NCI-H1105 treated with DMSO at 0.1 percent for 48 hours (cell line): Measurements from ENCODE around the gene GPR137.
A peak's percentile ranks its signal among the peaks of the same experiment; 100 is the strongest.
"Not testable (repeated sequence)": the region's sequence is repeated elsewhere in the genome, so short reads cannot be mapped to it uniquely, and the experiment has no call there.

ENCODE experiments used
- DNase-seq: peaks from one replicate; lab custom pipeline; 2025; lab: John Stamatoyannopoulos, UW

Gene GPR137

DNA sequence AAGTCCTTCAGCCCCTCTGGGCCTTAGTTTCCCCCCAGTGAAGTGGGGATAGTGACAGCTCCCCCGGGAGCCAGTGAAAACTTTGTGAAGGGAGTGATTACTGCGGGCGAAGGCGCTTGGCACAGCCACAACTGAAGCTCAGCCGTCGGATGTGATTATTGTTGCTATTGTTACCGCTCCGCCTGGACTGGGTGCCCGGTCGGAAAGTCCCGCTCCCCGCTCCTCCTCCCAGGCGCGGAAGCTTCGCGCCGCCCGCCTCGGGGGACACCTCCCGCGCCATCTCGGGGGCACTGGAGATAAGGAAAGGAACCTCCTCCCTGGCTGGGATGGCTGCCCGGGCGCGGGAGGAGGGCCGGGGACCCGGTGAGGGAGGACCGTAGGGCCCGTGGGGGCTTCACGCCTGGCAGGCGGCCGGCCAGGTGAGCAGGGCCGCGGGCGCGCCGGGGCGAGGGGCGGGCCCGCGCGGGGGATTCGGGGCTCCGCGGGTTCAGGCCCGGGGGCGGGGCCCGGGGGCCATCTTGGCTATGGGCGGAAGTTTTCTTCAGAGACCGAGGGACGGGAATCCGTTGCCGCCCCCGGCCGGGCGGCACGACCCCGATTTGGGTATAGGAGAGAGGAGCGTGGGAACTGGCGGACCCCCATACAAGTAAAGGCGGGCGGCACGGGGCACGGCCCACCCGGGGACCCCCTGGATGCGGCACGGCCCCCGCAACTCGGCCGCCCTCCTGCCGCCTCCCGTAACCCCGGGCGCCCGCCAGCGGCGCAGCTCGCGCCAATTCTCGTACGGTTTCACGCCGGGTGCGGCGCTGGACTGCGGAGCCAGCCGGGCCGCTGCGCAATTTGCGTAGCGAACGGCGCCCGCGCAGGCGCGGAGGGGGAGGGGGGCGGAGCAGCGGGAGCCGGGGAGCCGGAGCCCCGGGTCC, at the start of gene GPR137:
Gene GPR137, plus strand, starts transcription at position 887 of the 923 bp plus-strand sequence. CDS start 677 bp downstream, outside the sequence.
- peak; percentile 83 for DNase-seq

- DNase-seq: peak; percentile 96
These were observed 48.1 kb upstream of the GPR137 start for GRCh38 chr11:64237484-64237951.

GRCh38 chr11:64238076-64238475, 47.6 kb upstream of the GPR137 start:
- DNase-seq: no peak

- DNase-seq: no peak
These were observed 46.6 kb upstream of the GPR137 start for GRCh38 chr11:64238999-64239398.

DNA sequence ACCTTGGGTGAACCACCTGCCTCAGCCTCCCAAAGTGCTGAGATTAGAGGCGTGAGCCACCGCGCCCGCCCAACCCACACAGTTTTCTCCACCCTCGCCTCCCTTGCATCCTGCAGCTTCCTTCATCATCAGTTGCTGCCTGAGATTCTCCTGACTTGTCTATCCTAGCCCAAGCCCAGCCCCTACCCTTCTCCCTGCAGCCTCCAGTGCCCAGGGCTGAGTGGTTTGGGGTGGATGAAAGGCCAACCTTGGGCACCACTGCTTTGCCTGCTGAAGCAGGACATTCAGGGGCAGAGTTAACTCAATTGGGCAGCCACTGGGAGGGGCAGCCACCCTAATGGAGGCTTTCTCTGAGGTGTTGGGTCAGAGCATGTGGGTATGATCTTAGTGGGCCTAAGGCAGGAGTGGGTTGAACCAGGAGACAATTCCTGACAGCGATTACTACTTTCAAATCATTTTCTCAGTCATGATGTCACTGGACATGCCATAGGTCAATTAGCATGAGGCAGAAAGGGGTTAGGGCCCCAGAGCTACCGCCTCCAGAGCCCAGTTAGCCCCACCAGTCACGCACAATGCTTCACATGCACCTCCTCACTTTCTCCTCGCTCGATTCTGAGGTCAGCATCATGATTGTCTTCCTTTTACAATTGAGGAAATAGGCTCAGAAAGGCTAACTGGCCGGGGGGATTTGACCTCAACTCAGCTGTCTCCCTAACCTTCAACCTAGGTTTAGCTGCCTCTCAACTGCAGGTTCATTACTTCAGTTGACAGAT, 45.8 kb upstream of the GPR137 start:
- no peak for DNase-seq

DNA sequence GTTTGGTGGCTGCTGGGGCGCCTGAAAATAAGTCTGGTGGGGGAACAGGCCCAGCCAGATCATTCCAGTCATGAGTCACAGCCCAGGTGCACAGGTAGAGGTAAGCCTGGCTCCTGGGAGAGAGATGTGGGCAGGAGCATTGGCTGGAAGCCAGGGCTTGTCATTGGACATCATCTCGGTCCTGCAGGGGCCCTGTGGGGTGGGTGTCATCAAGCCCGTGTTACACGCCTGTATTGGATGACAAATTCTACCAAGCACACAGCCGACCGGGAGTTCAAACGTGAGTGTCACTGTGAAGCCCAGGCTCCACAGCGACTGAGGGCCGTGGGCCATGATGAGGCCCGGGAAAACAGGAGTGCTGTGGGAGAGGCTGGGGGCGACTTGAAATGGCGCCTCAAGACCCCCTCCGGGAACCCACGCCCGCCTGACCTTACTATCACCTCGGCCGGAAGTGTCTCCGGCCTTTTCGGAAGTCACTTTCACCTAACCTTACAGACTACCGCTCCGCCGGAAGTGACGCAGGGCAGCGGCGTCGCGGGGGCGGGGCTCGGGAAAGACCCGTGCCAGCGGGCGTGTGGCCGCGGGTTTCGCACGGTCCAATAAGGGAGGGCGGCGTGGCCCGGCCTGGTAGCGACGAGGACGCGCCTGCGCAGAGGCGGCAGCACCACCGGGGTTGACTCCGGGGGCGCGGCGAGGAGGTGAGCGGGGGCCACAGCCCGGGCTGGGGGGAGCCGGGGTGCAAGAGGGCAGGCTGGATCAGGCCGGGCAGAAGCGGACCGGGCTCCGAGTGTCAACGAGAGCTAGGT, 45.0 kb upstream of the GPR137 start, which contains the start of gene FKBP2:
Gene FKBP2, plus strand, starts transcription at position 661 of the 806 bp plus-strand sequence. CDS start 1,293 bp downstream, outside the sequence.
- DNase-seq: peak; percentile 93

- peak; percentile 95 for DNase-seq
These were observed 44.5 kb upstream of the GPR137 start for GRCh38 chr11:64241241-64241490.

- no peak for DNase-seq
These were observed 43.9 kb upstream of the GPR137 start for GRCh38 chr11:64241491-64242374.

DNA sequence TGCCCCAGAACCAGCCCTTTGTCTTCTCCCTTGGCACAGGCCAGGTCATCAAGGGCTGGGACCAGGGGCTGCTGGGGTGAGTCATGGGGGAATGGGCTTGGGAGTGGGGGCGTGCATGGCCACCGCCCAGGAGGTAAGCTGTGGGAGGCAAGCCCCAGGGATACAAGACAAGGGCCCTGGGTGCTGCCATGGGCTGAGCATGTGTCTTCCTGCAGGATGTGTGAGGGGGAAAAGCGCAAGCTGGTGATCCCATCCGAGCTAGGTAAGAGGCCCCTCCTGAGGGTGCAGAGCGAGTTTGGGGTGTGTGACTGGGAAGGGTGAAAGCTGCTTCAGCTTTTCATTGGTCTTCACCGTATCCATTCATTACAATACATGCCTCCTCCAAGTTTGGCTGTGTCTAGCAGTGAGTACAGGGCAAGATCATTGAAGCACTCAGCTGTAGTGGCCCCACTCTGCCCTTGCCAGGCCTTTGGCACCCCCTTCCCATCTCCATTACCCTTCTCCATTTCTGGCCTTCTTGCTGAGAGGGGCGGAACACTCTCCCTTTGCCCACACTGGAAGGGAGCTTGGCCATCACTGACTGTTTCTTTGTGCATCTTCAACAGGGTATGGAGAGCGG, 42.3 kb upstream of the GPR137 start:
- DNase-seq: no peak

GRCh38 chr11:64244107-64244506, 41.5 kb upstream of the GPR137 start:
- no peak for DNase-seq

- no peak for DNase-seq
These were observed 40.7 kb upstream of the GPR137 start for GRCh38 chr11:64244966-64245365.

DNA sequence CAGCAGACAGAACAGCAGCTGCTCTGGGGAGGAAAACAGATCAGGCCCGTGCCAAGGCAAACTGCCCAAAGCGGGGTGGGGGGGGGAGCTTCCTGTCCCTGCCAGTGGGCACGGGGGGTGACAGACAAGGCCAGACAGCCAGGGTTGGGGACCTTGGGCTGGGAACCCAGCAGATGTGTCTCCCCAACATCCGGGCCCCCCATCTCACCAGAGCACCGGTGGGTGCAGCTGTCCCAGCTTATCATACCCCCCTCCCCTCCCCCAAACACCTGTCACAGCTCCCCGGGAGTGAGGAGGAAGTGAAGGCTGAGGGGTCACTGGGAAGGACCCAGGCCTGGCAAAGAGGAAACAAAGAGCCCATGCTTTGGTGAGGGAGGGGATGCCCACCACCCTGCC, 40.2 kb upstream of the GPR137 start:
- DNase-seq: no peak

DNA sequence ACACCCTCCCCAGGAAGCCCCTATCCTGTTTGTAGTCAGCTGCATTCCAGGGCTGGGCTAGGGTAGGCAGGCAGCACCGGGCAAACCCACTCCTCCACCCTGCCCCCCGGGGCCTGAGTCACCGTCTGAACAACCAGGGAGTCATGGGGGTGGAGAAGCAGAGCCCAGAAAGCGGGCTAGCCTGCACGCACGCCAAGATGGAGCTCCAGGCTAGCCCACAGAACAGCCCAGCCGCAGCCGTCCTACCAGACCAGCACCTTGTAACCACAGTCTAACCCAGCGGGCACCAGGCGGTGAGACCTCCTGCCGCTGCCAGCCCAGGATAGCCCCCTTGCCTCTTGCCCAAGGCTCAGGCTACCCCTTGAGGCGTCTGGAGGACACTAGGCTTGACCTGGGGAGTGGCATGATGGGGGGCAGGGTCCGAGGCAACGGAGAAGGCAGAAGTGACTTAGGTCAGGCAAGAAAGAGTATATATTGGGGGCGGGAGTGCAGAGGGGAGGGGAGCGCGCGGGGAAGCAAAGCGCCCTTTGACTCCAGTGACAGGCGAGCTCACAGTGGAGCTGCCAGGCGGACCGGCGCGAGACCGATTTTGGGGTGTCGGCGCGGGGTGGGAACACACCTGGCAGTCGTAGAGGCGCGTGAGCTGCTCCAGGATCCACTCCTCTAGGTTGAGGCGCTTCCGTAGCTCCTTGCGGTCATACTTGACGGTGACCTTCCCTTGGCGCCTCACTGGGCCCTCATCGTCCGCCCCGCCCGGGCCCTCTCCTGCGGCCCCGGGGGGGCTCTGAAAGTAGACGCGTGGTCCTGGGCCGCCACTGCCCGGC, 39.6 kb upstream of the GPR137 start:
- DNase-seq: peak; percentile 31

- DNase-seq: not testable (repeated sequence)
These were observed 39.1 kb upstream of the GPR137 start for GRCh38 chr11:64246621-64246870.

- peak; percentile 69 for DNase-seq
These were observed 38.5 kb upstream of the GPR137 start, which contains the start of gene PPP1R14B for GRCh38 chr11:64246871-64247728. TSS of gene PPP1R14B (minus strand) at chr11:64246943. CDS start at chr11:64246673, 270 bp downstream.

DNA sequence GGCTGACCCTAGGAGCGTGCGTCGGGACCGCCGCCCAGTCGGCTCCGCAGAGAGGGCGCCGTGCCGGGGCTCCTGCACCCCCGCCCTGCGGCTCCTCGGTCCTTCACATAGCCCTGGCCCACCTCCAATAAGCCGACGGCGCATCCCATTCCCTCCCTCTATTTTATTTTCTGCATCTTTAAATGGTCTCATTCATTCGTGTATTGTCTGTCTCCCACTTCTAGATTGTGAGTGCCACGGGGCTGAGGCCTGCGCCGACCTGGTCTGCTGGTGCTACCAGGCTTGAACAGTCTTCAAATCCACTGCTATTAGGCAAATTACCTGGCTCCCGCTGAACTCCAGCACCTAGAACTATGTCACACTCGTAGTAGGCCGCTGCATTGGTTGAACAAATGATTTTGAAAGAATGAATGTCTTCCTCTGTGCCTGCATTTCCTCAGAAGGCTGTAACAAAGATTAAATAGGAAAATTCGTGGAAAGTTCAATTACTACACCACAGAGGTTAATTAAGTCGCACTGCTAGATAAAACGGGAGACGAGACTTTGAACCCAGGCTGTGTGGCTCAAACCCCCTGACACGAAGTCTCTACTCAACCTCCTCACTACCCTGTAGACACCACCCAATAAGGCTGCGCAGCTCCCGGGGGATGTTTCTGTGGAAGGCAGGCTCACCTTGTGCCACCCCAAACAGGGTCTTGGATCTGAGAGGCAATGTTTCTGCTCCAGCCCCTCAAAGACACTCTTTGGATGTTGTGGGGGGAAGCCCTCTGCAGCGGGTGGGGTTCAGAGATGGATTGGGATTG, 37.7 kb upstream of the GPR137 start:
- DNase-seq: no peak

DNA sequence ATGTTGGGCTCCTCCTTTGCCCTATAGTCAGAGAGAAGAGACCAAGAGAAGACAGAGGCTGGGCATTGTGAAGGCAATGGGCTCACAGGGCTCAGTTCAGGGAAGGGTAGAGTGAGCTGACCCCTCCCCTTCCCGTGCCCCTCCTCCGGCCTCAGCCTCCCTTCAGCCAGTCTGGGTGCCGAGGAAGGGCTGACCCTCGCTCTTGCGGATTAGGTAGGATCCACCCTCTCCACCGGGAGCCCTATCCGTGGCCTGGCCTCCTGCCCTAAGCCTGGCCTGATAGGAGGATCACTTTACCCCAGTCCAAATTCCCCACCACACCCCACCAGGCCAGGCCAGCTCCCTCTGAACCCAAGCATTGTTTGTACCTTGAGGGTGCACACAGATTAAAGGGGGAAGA, 37.1 kb upstream of the GPR137 start:
- no peak for DNase-seq

DNA sequence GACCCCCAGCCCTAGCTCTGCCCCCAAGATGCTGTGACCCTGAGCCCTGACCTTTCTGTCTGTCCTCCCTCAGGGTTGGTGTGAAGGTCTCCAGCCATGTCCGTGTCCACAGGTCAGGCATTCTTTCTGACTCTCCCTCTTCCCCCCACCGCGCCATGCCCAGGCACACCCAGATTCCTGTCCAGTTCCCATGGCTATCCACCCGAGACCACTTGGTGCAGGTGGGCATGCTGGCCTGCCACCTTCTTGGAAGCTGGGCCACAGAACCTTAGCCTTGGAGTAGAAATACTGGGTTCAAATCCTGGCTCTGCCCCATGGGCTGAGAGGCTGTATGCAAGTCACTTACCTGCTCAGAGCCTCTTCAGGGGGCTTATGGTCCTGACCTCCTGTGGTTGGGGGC, 36.6 kb upstream of the GPR137 start:
- DNase-seq: no peak
